Lower leg skin (tissue), 4 donors: ENCODE results near the gene GOLGA7B. TPM values are rescaled to one million over a fixed set of nuclear protein-coding genes. Genes with fewer than 3 reads are reported as not detected.

Experiments used
- DNase-seq, 2 donors: peaks; one replicate each; pipeline ENCODE4 v3.0.0-alpha.2; 2019; ENCODE audit warnings: low spot score in 2 of 2
- H3K4me3 ChIP-seq: fragments of 200-600 bp; sonication (generic); 2 replicates; pipeline ENCODE4 v1.5.1; 2017; ENCODE audit warnings: mild to moderate bottlenecking, low read depth; ENCODE audit not compliant: poor library complexity, severe bottlenecking
- CTCF ChIP-seq, 3 donors: fragments of 450-650 bp; IDR thresholded peaks; one replicate each; pipeline ENCODE4 v1.5.1; 2016; ENCODE audit warnings: antibody characterized with exemption in 3 of 3, mild to moderate bottlenecking in 3 of 3, moderate library complexity in 2 of 3
- POLR2A ChIP-seq, 2 donors: fragments of 450-650 bp; IDR thresholded peaks; one replicate each; pipeline ENCODE4 v1.6.1; 2016 to 2017; ENCODE audit warnings: antibody characterized with exemption in 2 of 2, mild to moderate bottlenecking in 1 of 2, moderate library complexity in 1 of 2
- WGBS, 2 donors: methylation state at CpG; one replicate each; pipeline ENCODE4 v1.1.5; 2018; 5-methylcytosine and 5-hydroxymethylcytosine counted together
- intact Hi-C: fragments of 100-400 bp; cut with DNase I; formaldehyde crosslinking; loops from one replicate; pipeline ENCODE4 v1.15.0; 2023; ENCODE audit warnings: low total_unique reads
- total RNA-seq, 4 donors: library from RNA; depleted of rRNA; stranded (reverse); fragments of >200 nt; gene quantifications; one replicate each; pipeline ENCODE4 v1.1.0, GENCODE V29; 2016

GOLGA7B gene
- total RNA-seq, 4 donors from 2014 or later = 7.3 to 17.3 (median 7.8) TPM

DNA sequence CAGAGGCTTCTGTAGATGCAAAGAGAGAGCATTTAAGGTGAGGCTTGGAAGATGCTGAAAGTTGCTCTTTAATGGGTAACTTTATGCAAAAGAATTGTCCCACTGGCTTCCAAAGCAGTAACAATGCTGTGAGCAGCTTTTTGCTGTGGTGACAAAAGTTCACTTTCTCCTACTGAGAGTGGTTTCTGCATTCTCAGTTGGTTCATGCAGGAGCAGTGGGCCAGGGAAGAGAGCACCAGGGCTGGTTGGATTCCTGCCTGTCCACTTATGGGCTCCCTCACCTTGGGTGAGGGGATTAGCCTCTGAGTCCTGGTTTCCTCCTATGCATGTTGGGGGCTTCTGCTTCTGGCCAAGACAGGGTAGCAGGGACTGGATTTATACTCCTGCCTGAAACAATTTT is 31.1 kb upstream of the GOLGA7B start:
- H3K4me3 ChIP-seq = no peak overlapping the region
- DNase-seq = no peak
- intact Hi-C loops = no loop called here
- TF ChIP-seq CTCF (IDR thresholded peaks at IDR 0.05) = no peak
- no peak for TF ChIP-seq POLR2A (IDR thresholded peaks at IDR 0.05)

GRCh38 chr10:97820096-97820704 is 29.4 kb upstream of the GOLGA7B start:
- no peak overlapping the region for H3K4me3 ChIP-seq
- 91 to 94% methylated on average over 8 of the region's 8 CpGs for WGBS, 2 donors
- TF ChIP-seq POLR2A (IDR thresholded peaks at IDR 0.05) (no peak), CTCF (IDR thresholded peaks at IDR 0.05) (no peak)
- intact Hi-C loops = no loop called here
- DNase-seq = no peak

DNA sequence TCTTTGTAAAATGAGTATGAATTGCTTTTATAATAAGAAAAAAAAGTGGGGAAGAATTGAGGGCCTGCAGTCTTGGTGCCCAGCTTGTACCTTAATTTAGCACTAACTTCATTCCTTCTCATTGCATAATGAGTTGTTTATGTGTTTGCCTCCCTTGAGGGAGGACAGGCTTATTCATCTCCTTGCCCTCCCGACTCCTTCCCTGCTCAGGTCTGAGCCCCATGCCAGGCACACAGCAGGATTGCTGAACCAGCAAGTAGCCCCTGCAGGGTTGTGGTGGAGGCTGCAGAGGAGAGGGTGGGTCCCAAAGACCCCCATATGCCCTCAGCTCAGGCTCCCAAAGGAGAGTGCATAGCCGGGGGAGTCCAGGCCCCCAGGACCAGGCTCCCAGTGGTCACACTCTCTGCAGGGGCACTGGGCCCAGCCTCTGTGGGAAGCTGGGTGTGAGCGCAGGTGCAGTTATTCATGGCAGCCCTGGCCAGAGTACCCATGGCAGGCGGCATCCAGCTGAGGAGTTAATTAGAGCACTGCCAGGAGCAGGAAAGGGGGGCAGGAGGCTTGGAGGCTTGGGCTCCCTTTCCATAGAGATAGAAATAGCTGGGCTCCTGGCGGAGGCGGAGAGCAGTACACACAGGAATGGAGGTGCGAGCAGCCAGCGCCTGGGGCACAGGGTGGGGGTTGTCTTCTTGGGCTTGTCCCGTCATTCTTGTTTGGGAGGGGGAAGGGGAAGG is 28.2 kb upstream of the GOLGA7B start:
- H3K4me3 ChIP-seq = no peak overlapping the region
- intact Hi-C loops = no loop called here
- 34 to 44% methylated on average over 8 of the region's 9 CpGs for WGBS, 2 donors
- TF ChIP-seq CTCF (IDR thresholded peaks at IDR 0.05) (no peak), POLR2A (IDR thresholded peaks at IDR 0.05) (no peak)
- DNase-seq = no peak

- DNase-seq = no peak
- intact Hi-C loops = no loop called here
- no peak for TF ChIP-seq CTCF (IDR thresholded peaks at IDR 0.05)
- TF ChIP-seq POLR2A (IDR thresholded peaks at IDR 0.05) = no peak
- H3K4me3 ChIP-seq = no peak overlapping the region
- WGBS, 2 donors = 37 to 52% methylated on average over 10 of the region's 10 CpGs
Measured at GRCh38 chr10:97822261-97822687, 27.4 kb upstream of the GOLGA7B start.

- TF ChIP-seq CTCF (IDR thresholded peaks at IDR 0.05) = no peak
- no peak for TF ChIP-seq POLR2A (IDR thresholded peaks at IDR 0.05)
- DNase-seq = no peak
- no peak overlapping the region for H3K4me3 ChIP-seq
- intact Hi-C loops = no loop called here
- WGBS, 2 donors = 72 to 79% methylated on average over 11 to 12 of the region's 12 CpGs
Measured at GRCh38 chr10:97823734-97824133, 25.9 kb upstream of the GOLGA7B start.
